ENCODE data around the gene MAFG. TPM values are rescaled to one million over a fixed set of nuclear protein-coding genes. Genes with fewer than 3 reads are reported as not detected.

MAFG gene
- total and polyA plus RNA-seq, 2 of the 13 experiments (the other 11 are each of a cell fraction or from before 2014, with no cell fraction given) = 14.5 to 20.0 TPM

DNA sequence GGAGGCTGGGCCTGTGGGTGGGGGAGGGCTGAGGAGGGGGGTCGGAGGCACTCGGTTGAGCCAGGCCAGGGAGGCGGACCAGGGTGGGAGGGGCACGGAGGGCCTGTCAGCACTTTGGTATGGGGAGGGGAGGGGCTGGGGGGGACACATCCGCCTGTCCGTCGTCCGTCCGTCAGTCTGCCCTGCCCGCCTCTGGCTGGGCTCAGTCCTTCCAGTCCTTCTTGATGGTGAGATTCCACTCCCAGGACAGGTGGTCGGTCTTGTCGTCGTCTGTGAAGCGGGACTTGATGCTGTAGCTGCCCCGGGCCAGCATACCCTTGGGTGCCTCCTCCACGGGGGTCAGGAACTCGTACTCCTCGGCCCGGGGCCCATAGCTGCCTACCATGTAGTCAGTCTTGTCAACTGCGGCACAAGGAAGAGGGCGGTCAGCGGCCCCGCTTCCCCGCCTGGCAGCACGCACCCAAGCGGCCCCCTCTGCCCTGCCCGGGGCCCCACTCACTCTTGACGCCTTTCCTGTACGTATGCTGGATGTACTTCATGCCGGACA is 58.8 kb downstream of the MAFG start (continued):
- TF ChIP-seq, protein P1, sequence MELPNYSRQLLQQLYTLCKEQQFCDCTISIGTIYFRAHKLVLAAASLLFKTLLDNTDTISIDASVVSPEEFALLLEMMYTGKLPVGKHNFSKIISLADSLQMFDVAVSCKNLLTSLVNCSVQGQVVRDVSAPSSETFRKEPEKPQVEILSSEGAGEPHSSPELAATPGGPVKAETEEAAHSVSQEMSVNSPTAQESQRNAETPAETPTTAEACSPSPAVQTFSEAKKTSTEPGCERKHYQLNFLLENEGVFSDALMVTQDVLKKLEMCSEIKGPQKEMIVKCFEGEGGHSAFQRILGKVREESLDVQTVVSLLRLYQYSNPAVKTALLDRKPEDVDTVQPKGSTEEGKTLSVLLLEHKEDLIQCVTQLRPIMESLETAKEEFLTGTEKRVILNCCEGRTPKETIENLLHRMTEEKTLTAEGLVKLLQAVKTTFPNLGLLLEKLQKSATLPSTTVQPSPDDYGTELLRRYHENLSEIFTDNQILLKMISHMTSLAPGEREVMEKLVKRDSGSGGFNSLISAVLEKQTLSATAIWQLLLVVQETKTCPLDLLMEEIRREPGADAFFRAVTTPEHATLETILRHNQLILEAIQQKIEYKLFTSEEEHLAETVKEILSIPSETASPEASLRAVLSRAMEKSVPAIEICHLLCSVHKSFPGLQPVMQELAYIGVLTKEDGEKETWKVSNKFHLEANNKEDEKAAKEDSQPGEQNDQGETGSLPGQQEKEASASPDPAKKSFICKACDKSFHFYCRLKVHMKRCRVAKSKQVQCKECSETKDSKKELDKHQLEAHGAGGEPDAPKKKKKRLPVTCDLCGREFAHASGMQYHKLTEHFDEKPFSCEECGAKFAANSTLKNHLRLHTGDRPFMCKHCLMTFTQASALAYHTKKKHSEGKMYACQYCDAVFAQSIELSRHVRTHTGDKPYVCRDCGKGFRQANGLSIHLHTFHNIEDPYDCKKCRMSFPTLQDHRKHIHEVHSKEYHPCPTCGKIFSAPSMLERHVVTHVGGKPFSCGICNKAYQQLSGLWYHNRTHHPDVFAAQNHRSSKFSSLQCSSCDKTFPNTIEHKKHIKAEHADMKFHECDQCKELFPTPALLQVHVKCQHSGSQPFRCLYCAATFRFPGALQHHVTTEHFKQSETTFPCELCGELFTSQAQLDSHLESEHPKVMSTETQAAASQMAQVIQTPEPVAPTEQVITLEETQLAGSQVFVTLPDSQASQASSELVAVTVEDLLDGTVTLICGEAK (IDR thresholded peaks at IDR 0.05) = no peak
- TF ChIP-seq, protein P1 (CRISPR knock-in tag; IDR thresholded peaks at IDR 0.05) = no peak
- TF ChIP-seq ZNF124 (CRISPR knock-in tag; IDR thresholded peaks at IDR 0.05) (no peak), ZNF274 (CRISPR knock-in tag; IDR thresholded peaks at IDR 0.05) (no peak), SP2 (CRISPR knock-in tag; IDR thresholded peaks at IDR 0.05) (no peak; the same call in 1 of the 2 replicates), TBX2 (CRISPR knock-in tag; IDR thresholded peaks at IDR 0.05; ENCODE audit: borderline replicate concordance) (0 out of 2 replicates have a peak, but pooled peaks have one; percentile 6), NBN (conservative IDR thresholded peaks at IDR 0.05) (no peak), HNRNPH1 (optimal IDR thresholded peaks at IDR 0.05; ENCODE audit: low read depth, low read length) (peak; percentile 29), FIP1L1 (IDR thresholded peaks at IDR 0.05; ENCODE audit: borderline replicate concordance, insufficient read depth, low read depth, low read length) (0 out of 2 replicates have a peak, but pooled peaks have one; percentile 33), NR1H2 (CRISPR knock-in tag; IDR thresholded peaks at IDR 0.05; ENCODE audit: borderline replicate concordance, low read depth) (0 out of 2 replicates have a peak, but pooled peaks have one; percentile 16), TEAD3 (CRISPR knock-in tag; optimal IDR thresholded peaks at IDR 0.05; ENCODE audit: borderline replicate concordance) (peak; percentile 6), PCBP1 (IDR thresholded peaks at IDR 0.05; ENCODE audit: borderline replicate concordance, low read depth, low read length) (peak; percentile 86; the same call in 1 of the 2 replicates), POLR2AphosphoS5 (IDR thresholded peaks at IDR 0.05; ENCODE audit: low read depth, low read length) (peak; percentile 56; the same call in 1 of the 2 replicates), ZNF253 (CRISPR knock-in tag; IDR thresholded peaks at IDR 0.05; ENCODE audit: borderline replicate concordance) (peak; percentile 55; the same call in 1 of the 2 replicates), ZNF382 (CRISPR knock-in tag; IDR thresholded peaks at IDR 0.05; ENCODE audit: borderline replicate concordance) (no peak)
- TF ChIP-seq, protein P2, sequence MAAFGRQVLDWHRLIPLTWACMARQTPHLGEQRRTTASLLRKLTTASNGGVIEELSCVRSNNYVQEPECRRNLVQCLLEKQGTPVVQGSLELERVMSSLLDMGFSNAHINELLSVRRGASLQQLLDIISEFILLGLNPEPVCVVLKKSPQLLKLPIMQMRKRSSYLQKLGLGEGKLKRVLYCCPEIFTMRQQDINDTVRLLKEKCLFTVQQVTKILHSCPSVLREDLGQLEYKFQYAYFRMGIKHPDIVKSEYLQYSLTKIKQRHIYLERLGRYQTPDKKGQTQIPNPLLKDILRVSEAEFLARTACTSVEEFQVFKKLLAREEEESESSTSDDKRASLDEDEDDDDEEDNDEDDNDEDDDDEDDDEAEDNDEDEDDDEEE (CRISPR knock-in tag; IDR thresholded peaks at IDR 0.05) = no peak
- TF ChIP-seq, protein P3, sequence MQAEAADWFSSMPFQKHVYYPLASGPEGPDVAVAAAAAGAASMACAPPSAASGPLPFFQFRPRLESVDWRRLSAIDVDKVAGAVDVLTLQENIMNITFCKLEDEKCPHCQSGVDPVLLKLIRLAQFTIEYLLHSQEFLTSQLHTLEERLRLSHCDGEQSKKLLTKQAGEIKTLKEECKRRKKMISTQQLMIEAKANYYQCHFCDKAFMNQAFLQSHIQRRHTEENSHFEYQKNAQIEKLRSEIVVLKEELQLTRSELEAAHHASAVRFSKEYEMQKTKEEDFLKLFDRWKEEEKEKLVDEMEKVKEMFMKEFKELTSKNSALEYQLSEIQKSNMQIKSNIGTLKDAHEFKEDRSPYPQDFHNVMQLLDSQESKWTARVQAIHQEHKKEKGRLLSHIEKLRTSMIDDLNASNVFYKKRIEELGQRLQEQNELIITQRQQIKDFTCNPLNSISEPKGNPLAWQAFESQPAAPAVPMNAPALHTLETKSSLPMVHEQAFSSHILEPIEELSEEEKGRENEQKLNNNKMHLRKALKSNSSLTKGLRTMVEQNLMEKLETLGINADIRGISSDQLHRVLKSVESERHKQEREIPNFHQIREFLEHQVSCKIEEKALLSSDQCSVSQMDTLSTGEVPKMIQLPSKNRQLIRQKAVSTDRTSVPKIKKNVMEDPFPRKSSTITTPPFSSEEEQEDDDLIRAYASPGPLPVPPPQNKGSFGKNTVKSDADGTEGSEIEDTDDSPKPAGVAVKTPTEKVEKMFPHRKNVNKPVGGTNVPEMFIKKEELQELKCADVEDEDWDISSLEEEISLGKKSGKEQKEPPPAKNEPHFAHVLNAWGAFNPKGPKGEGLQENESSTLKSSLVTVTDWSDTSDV (CRISPR knock-in tag; IDR thresholded peaks at IDR 0.05) = 0 out of 2 replicates have a peak, but pooled peaks have one; percentile 61

All from HepG2 (cell line).